ENCODE measurements around the gene TRIM25.

TRIM25 gene

DNA sequence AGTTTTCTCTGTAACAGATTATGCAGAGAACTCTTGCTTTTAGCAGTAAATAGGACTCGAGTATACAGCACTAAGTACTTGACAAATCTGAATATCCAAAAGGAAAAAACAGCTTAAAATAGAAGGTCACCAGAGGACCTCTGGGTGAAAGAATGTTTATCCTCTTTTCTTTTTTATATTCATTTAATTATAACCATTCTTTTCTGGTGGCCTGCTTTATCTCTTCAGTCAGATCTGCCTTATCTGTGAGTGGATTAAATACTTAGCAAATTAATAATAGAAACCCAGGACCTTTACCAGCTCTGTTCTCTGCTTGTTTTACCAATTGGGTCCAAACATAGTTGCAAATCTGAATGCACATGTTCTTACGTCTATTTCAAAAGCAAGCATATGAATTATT is 71.3 kb downstream of the TRIM25 start:
- no peak for DNase-seq (ENCODE audit: extremely low read depth, low read depth)
- TF ChIP-seq, protein P1, sequence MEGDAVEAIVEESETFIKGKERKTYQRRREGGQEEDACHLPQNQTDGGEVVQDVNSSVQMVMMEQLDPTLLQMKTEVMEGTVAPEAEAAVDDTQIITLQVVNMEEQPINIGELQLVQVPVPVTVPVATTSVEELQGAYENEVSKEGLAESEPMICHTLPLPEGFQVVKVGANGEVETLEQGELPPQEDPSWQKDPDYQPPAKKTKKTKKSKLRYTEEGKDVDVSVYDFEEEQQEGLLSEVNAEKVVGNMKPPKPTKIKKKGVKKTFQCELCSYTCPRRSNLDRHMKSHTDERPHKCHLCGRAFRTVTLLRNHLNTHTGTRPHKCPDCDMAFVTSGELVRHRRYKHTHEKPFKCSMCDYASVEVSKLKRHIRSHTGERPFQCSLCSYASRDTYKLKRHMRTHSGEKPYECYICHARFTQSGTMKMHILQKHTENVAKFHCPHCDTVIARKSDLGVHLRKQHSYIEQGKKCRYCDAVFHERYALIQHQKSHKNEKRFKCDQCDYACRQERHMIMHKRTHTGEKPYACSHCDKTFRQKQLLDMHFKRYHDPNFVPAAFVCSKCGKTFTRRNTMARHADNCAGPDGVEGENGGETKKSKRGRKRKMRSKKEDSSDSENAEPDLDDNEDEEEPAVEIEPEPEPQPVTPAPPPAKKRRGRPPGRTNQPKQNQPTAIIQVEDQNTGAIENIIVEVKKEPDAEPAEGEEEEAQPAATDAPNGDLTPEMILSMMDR (IDR thresholded peaks at IDR 0.05; ENCODE audit: low read depth, low read length), result no peak

DNA sequence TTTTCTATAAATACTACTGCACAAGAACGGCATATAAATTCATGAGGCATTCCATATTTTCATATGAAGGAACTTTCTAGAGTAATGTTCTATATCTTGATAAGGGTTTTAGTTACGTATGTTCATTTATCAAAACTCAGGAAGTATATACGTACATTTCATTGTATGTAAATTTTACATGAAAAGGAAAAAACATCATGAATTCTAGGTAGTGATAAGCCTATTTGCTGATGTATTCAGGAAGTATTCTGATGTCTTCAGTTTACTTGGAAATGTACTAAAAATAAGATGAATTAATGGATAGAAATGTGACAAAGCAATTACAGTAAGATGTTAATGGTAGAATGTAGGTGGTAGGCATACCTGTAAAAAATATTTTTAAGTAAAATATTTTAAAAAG is 75.2 kb downstream of the TRIM25 start:
- TF ChIP-seq, protein P1 (IDR thresholded peaks at IDR 0.05; ENCODE audit: low read depth, low read length), result no peak
- DNase-seq (ENCODE audit: extremely low read depth, low read depth), result no peak
